HG03097 (cell line): ENCODE measurements around the gene CITED2.
"Not testable (repeated sequence)": the region's sequence is repeated elsewhere in the genome, so short reads cannot be mapped to it uniquely, and the experiment has no call there.

Source experiments
- ATAC-seq: cut with Tn5 transposase; IDR thresholded peaks from one replicate; pipeline ENCODE4 v1.9.1; 2021; ENCODE audit not compliant: unreplicated experiment, low FRiP score

The CITED2 gene

DNA sequence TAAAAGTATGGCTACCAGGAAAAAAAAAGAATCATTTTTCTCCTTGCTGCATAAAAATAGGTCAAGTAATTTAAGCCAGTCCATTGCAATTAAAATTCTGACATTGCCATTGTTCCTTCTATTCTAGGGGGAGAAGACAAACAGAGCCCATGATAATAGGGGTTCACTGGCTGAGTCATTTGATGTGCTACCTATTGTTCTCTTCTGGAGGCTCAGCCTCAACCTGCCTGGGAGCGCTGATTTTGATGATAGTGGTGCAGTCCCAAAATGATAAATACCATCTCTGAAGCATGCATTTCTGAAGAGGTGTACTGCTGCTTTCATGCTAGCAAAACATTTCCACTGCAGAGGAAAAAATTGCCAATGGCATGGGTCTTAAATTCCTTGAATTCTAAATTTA, 5.8 kb downstream of the CITED2 start:
- ATAC-seq = no peak

DNA sequence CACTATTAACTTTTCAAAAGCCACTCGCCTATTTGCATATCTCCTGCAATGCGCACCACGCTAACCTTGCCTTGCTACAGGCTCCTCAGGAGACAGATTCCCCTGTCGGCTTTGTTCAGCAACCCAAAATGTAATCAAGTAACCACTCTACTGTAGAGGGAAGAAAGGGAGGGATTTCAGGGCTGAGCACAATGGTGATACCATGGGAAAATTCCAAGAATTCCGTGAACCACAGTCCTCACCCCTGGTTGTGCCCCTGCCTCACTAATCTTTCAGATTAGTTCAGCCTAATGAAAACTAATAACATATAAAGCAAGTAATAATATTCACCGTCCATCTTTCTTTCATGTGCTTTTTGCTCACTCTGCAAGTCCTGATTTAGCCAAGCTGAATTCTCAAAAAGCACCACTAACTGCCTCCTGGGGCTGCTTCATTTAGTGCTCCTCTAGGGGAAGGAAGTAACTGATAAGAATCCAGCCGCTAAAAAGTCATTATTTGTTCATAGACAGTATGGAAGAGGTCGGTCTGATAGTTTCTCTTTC, 6.6 kb downstream of the CITED2 start:
- ATAC-seq = no peak

GRCh38 chr6:139364982-139365379, 9.5 kb downstream of the CITED2 start:
- no peak for ATAC-seq

- ATAC-seq = no peak
These were observed 10.0 kb downstream of the CITED2 start for GRCh38 chr6:139364302-139364981.

- ATAC-seq = not testable (repeated sequence)
These were observed 10.7 kb downstream of the CITED2 start for GRCh38 chr6:139363797-139364196.

GRCh38 chr6:139363123-139363522, 11.3 kb downstream of the CITED2 start:
- ATAC-seq = not testable (repeated sequence)

- ATAC-seq = no peak
These were observed 13.2 kb downstream of the CITED2 start for GRCh38 chr6:139361211-139361610.

- ATAC-seq = no peak
These were observed 17.5 kb downstream of the CITED2 start for GRCh38 chr6:139356924-139357323.

DNA sequence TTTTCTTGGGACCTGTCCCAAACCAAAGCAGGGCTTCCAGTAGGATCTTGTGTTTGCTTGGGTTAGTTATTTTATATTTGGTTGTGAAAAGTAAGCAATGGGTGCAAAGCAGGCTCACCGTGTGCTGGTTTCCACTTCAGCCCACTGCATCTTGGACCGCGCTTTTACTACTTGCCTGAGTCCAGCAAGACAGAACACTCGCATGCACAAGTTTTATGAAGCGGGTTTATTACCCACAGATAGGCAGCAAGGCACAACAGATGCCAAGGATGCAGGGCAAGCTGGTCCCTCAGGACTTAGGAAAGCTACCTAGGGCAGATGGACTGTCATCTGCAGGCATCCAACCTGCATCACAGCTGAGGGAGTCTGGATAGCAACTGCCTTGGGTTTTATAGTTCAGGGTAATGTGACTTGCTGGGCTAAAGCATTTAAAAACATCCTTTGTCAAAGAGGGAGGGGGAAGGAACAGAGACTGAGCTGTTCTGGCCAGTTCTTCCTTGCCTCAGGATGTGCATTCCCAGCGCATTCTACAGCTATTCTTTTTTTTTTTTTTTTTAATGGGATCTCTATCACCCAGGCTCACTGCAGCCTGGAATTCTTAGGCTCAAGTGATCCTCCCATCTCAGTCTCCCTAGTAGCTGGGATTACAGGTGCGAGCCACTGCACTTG, 18.5 kb downstream of the CITED2 start:
- ATAC-seq = no peak

DNA sequence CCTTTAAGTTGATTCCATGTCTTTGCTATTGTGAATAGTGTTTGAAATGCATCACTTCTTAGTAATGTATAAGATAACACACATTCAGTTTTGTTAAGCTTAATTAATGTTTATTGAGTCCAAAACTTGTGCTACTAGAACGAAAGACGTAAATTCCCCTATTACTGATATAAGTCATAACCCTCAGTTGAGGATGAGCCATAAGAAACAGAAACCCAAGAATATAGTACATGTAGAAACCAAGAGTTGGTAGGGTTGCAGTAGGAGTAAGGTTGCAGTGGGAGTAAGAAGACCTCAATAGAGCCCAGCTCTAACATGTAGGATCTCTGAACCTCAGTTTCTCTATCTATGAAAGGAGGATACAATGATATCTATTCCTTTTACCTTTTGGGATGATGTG, 19.3 kb downstream of the CITED2 start:
- no peak for ATAC-seq

GRCh38 chr6:139354189-139354588, 20.3 kb downstream of the CITED2 start:
- no peak for ATAC-seq

- ATAC-seq = no peak
These were observed 24.9 kb downstream of the CITED2 start for GRCh38 chr6:139349464-139350020.

GRCh38 chr6:139346392-139346791, 28.1 kb downstream of the CITED2 start:
- no peak for ATAC-seq

DNA sequence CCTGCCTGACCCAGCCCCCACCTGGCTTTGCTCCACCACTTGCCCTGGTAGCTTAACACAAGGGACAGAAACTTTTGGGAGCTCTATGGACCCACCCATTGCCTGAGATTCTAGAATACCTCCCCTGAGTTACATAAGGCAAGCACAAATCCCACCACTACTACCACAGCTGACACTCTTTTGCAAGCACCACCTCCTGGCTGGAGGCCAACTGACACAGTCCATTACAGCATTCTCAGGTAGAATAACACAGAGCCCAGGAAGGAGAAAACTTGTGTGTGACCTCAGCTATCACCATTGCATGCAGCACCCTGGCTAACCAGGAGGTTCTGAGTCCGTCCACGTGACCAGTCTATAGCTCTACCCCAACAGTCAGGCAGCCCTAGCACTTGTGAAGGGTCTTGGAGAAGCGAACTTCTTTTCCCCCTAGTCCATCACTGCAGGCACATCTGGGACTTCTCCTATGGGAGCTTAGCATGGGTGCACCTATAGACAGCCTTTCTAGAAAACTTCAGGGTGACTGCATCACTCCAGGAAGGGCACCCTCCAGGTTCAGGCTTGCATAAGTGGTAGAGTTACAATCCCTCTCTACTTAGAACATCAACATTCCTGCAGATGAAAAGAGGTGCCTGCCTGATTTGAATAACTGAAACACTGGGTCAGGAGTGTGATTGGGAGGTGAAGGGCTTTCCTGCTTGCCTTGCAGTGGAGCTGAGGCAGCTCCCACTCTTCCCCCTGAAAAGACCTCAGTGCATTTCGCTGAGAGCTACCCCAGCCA, 30.1 kb downstream of the CITED2 start:
- ATAC-seq = no peak

- ATAC-seq = no peak
These were observed 31.2 kb downstream of the CITED2 start for GRCh38 chr6:139343052-139343750.

DNA sequence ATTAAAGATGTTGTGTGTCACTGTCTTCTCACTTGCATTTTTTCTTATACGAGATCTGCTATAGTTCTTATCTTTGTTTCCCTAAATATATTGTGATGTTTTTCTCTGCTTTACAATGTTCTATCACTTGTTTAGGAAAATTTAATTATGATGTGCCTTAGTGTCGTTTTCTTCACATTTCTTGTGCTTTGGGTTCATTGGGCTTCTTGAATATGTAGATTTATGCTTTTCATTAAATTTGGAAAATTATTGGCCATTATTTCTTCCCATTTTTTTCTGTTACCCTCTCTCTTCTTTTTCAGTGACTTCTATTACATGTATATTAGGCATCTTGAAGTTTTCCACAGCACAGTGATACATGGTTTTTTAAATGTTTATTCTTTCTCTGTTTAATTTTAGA, 33.4 kb downstream of the CITED2 start:
- ATAC-seq = no peak

GRCh38 chr6:139338795-139339194, 35.7 kb downstream of the CITED2 start:
- no peak for ATAC-seq

DNA sequence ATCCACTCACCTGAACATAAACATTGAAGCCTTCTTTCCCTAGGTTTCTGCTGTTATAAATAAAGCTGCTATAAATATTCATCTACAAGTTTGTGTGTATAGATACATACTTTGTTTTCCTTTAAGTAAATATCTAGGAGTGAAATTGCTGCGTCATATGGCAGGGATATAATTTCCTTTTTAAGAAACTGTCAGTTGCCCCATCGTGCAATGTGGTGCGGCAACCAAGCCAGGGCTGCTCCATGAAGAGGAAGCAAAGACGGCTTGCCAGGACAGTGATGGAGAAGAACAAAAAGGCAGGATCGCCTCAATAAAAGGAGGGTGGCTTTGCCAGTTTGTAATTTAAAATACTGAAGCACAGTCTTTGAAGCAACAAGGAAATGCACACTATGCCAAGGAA, 36.6 kb downstream of the CITED2 start:
- no peak for ATAC-seq

DNA sequence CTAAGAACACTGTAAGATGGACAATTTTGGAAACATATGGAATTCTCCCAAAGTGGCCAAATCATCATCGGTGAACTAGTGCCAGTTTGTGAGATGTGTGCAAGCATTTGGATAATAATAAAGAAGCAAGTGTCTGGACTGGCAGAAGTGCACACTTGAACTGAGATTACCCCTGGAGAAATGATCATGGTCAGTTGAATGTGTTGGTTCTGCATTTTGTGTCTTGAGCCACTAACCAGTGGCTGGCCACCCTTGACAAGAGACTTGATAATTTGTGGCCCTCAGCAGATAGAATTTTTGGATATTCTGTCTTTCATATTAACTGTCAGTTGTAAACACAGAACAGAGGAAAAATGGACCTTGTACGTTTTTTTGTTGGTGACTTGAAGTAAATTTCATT, 37.4 kb downstream of the CITED2 start:
- ATAC-seq = no peak

GRCh38 chr6:139336488-139336887, 38.0 kb downstream of the CITED2 start:
- no peak for ATAC-seq
